ENCODE measurements around the gene NAALADL2.

DNA sequence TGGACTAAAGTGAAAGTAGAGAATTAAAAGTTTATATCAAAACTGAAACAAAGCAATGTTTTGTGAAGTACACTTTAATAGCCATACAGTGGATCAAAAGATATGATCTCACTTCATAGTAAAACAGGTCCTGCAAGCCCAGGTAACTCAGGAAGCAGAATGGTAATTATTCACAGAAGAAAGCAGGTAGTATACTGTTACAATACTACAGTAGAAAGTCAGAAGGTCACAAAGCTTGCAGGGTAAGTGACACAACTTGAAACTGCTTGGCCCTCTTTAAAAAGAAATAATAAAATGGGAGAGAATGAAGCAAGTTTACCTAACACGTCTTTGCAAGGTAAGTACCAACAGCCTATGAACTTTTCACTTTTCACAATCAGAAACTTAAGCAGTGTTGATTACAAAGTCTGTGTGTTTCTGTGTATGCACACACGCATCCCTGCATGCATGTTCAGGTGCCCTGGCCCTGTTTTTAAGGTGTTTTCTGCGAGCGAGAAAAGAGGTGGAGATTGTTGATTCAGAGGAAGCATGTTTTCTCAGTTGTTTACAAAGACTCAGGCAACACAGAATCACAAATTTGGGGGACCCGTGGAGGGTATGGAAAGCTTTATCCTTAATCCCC lies at the start of gene NAALADL2:
- no peak for TF ChIP-seq SIN3A (IDR thresholded peaks at IDR 0.05; ENCODE audit: borderline replicate concordance, insufficient read depth, low read depth, low read length)
- TF ChIP-seq CTCF (IDR thresholded peaks at IDR 0.05) = no peak
